HG03066 (cell line): Measurements from ENCODE around the gene ADGB.
"Not testable (repeated sequence)": the region's sequence is repeated elsewhere in the genome, so short reads cannot be mapped to it uniquely, and the experiment has no call there.

Experiments
- ATAC-seq: cut with Tn5 transposase; IDR thresholded peaks from one replicate; pipeline ENCODE4 v1.9.1; 2021; ENCODE audit warnings: low read depth; ENCODE audit not compliant: unreplicated experiment

ADGB gene

GRCh38 chr6:146598772-146599405 lies at the start of gene ADGB:
Gene ADGB (plus strand): TSS chr6:146598972. CDS start chr6:146599041, 69 bp downstream.
- no peak for ATAC-seq

GRCh38 chr6:146550911-146551310 lies 47.9 kb upstream of the ADGB start:
- no peak for ATAC-seq

- no peak for ATAC-seq
Measured at GRCh38 chr6:146551545-146551944, 47.2 kb upstream of the ADGB start.

- no peak for ATAC-seq
Measured at GRCh38 chr6:146553377-146554135, 45.2 kb upstream of the ADGB start.

- no peak for ATAC-seq
Measured at GRCh38 chr6:146560607-146561006, 38.2 kb upstream of the ADGB start.

GRCh38 chr6:146566661-146567060 lies 32.1 kb upstream of the ADGB start:
- not testable (repeated sequence) for ATAC-seq

- ATAC-seq: not testable (repeated sequence)
Measured at GRCh38 chr6:146568619-146569018, 30.2 kb upstream of the ADGB start.

GRCh38 chr6:146574211-146574610 lies 24.6 kb upstream of the ADGB start:
- no peak for ATAC-seq

GRCh38 chr6:146578054-146578453 lies 20.7 kb upstream of the ADGB start:
- no peak for ATAC-seq

GRCh38 chr6:146581968-146582367 lies 16.8 kb upstream of the ADGB start:
- ATAC-seq: no peak

- ATAC-seq: no peak
Measured at GRCh38 chr6:146582857-146583256, 15.9 kb upstream of the ADGB start.

- no peak for ATAC-seq
Measured at GRCh38 chr6:146583966-146584365, 14.8 kb upstream of the ADGB start.

GRCh38 chr6:146587459-146587858 lies 11.3 kb upstream of the ADGB start:
- ATAC-seq: no peak

GRCh38 chr6:146590492-146590891 lies 8.3 kb upstream of the ADGB start:
- no peak for ATAC-seq

- no peak for ATAC-seq
Measured at GRCh38 chr6:146592451-146592850, 6.3 kb upstream of the ADGB start.

GRCh38 chr6:146593986-146594385 lies 4.8 kb upstream of the ADGB start:
- ATAC-seq: no peak

GRCh38 chr6:146594495-146594894 lies 4.3 kb upstream of the ADGB start:
- no peak for ATAC-seq

- ATAC-seq: no peak
Measured at GRCh38 chr6:146595972-146596731, 2.6 kb upstream of the ADGB start.

GRCh38 chr6:146601352-146601751 lies 2.6 kb downstream of the ADGB start:
- ATAC-seq: no peak

GRCh38 chr6:146602526-146602925 lies 3.8 kb downstream of the ADGB start:
- ATAC-seq: no peak

- ATAC-seq: no peak
Measured at GRCh38 chr6:146613947-146614346, 15.2 kb downstream of the ADGB start.
